GM23338 (cell line): ENCODE measurements around the gene FTO.

Experiments used
- CREB1 ChIP-seq: fragments of 250-450 bp; sonication (Bioruptor Pico); IDR thresholded peaks from 2 replicates; pipeline ENCODE4 v1.5.0; 2020; ENCODE audit warnings: low read depth, mild to moderate bottlenecking, moderate library complexity
- ETS1 ChIP-seq: IDR thresholded peaks from 2 replicates; pipeline ENCODE4 v1.6.1; 2016; ENCODE audit warnings: antibody characterized with exemption
- EZH2 ChIP-seq: fragments of 200-600 bp; sonication (generic); IDR thresholded peaks from one replicate; pipeline ENCODE4 v1.8.0; 2017; ENCODE audit warnings: antibody characterized with exemption, mild to moderate bottlenecking, low read depth; ENCODE audit not compliant: unreplicated experiment
- EZH2phosphoT487 ChIP-seq: fragments of 200-600 bp; sonication (generic); IDR thresholded peaks from one replicate; pipeline ENCODE4 v1.8.1; 2018; ENCODE audit warnings: antibody characterized with exemption; ENCODE audit not compliant: unreplicated experiment
- JUNB ChIP-seq: IDR thresholded peaks from one replicate; pipeline ENCODE4 v1.6.1; 2016; ENCODE audit warnings: antibody characterized with exemption; ENCODE audit not compliant: unreplicated experiment
- NANOG ChIP-seq: IDR thresholded peaks from 2 replicates; pipeline ENCODE4 v1.6.1; 2016; ENCODE audit warnings: antibody characterized with exemption, borderline replicate concordance
- POLR2AphosphoS5 ChIP-seq: IDR thresholded peaks from 2 replicates; pipeline ENCODE4 v1.6.1; 2016; ENCODE audit warnings: antibody characterized with exemption, low read depth
- REST ChIP-seq: IDR thresholded peaks from one replicate; pipeline ENCODE4 v1.6.1; 2018; ENCODE audit warnings: antibody characterized with exemption; ENCODE audit not compliant: unreplicated experiment
- ZNF114 ChIP-seq: fragments of 250-450 bp; sonication (Bioruptor Pico); IDR thresholded peaks from 2 replicates; pipeline ENCODE4 v1.5.0; 2020; ENCODE audit warnings: mild to moderate bottlenecking, moderate library complexity
- ZNF331 ChIP-seq: fragments of 250-450 bp; sonication (Bioruptor Pico); IDR thresholded peaks from 2 replicates; pipeline ENCODE4 v1.5.0; 2020; ENCODE audit warnings: low read depth, mild to moderate bottlenecking, moderate library complexity
- ZNF462 ChIP-seq: fragments of 250-450 bp; sonication (Bioruptor Pico); IDR thresholded peaks from 2 replicates; pipeline ENCODE4 v1.5.0; 2020; ENCODE audit warnings: mild to moderate bottlenecking, moderate library complexity
- TF ChIP-seq, protein P1 (sequence below), 2 experiments: fragments of 200-600 bp in 1 of 2; sonication (generic) in 1 of 2; conservative IDR thresholded peaks; 2 replicates each; pipeline versions ENCODE4 v1.5.1 to v1.6.1; 2016 to 2017; ENCODE audit warnings: antibody characterized with exemption in 2 of 2, low read depth in 2 of 2, mild to moderate bottlenecking in 2 of 2, moderate library complexity in 1 of 2

- TF ChIP-seq, protein P1, sequence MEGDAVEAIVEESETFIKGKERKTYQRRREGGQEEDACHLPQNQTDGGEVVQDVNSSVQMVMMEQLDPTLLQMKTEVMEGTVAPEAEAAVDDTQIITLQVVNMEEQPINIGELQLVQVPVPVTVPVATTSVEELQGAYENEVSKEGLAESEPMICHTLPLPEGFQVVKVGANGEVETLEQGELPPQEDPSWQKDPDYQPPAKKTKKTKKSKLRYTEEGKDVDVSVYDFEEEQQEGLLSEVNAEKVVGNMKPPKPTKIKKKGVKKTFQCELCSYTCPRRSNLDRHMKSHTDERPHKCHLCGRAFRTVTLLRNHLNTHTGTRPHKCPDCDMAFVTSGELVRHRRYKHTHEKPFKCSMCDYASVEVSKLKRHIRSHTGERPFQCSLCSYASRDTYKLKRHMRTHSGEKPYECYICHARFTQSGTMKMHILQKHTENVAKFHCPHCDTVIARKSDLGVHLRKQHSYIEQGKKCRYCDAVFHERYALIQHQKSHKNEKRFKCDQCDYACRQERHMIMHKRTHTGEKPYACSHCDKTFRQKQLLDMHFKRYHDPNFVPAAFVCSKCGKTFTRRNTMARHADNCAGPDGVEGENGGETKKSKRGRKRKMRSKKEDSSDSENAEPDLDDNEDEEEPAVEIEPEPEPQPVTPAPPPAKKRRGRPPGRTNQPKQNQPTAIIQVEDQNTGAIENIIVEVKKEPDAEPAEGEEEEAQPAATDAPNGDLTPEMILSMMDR (conservative IDR thresholded peaks at IDR 0.05; ENCODE audit: low read depth in 2 of 2): no peak
- TF ChIP-seq ZNF331 (CRISPR knock-in tag) (no peak), REST (no peak), EZH2 (no peak), EZH2phosphoT487 (no peak), CREB1 (CRISPR knock-in tag) (no peak), POLR2AphosphoS5 (no peak), ZNF114 (CRISPR knock-in tag) (no peak), JUNB (no peak), NANOG (no peak), ZNF462 (CRISPR knock-in tag) (no peak), ETS1 (no peak)
Measured at GRCh38 chr16:54073356-54073755, 369.4 kb downstream of the FTO start.
